ENCODE data around the gene PABPC3. TPM values are rescaled to one million over a fixed set of nuclear protein-coding genes. Genes with fewer than 3 reads are reported as not detected.

The PABPC3 gene
- total and polyA plus RNA-seq, 10 of the 15 experiments (the other 5 are each of a cell fraction or from before 2014, with no cell fraction given): 0.04 to 0.87 (median 0.28) TPM

GRCh38 chr13:25137788-25138115, 41.8 kb downstream of the PABPC3 start:
- Histone ChIP-seq H4K20me1 (ENCODE audit: control insufficient read depth, insufficient read depth) (no peaks in the 10 kb centered on the region), H3K27me3 (replicated peaks in 1 of 2; ENCODE audit: control insufficient read depth in 2 of 2, insufficient read depth in 2 of 2, low read length in 1 of 2) (no peaks in the 10 kb centered on the region; a peak in 2 of 4 replicates), H3K4me1 (ENCODE audit: control insufficient read depth, insufficient read depth, low read length) (no peaks in the 10 kb centered on the region), H3K9me3 (replicated peaks; ENCODE audit: control insufficient read depth, insufficient read depth, low read length) (no peaks in the 10 kb centered on the region), H3K79me2 (ENCODE audit: control insufficient read depth, insufficient read depth, low read length) (no peaks in the 10 kb centered on the region), H3K9ac (ENCODE audit: control insufficient read depth, insufficient read depth, low read length) (no peak overlapping the region), H3K4me3 (no peak overlapping the region), H3K4me2 (ENCODE audit: control insufficient read depth, insufficient read depth) (no peak overlapping the region), H2AFZ (ENCODE audit: control insufficient read depth, low read depth, low read length) (no peak overlapping the region), H3K36me3 (ENCODE audit: control insufficient read depth in 2 of 2, insufficient read depth in 2 of 2, low read length in 1 of 2) (no peaks in the 10 kb centered on the region), H3K27ac (ENCODE audit: control insufficient read depth, insufficient read depth) (no peak overlapping the region)
- 26% methylated on average over 3 of the region's 3 CpGs for WGBS (ENCODE audit: insufficient coverage, insufficient replicate concordance, low lambda C conversion rate, missing lambda C conversion rate)
- FAIRE-seq (no peak), ATAC-seq (no peak), DNase-seq (ENCODE audit: low read depth, low spot score) (no peak)
- in situ Hi-C loops (cut with MboI): no loop called here
- POLR2A ChIA-PET: no interaction called here
- intact Hi-C loops (cut with micrococcal nuclease; ENCODE audit: unreplicated experiment): no loop called here
- RAD21 ChIA-PET (ENCODE audit: unreplicated experiment): no interaction called here
- SMC1A ChIA-PET (ENCODE audit: uncharacterized antibody, unreplicated experiment): no interaction called here
- CTCF ChIA-PET: no interaction called here
- BruUV-seq (replicated peaks): no TSS peak
- TF ChIP-seq POLR2A (IDR thresholded peaks at IDR 0.05; ENCODE audit: low read depth, low read length) (no peak), ZBED1 (IDR thresholded peaks at IDR 0.05; ENCODE audit: borderline replicate concordance) (no peak), MXI1 (IDR thresholded peaks at IDR 0.05; ENCODE audit: low read depth, low read length) (no peak), NKRF (conservative IDR thresholded peaks at IDR 0.05) (no peak), BCL11A (IDR thresholded peaks at IDR 0.05; ENCODE audit: low read depth, low read length) (no peak), BCL3 (IDR thresholded peaks at IDR 0.05; ENCODE audit: borderline replicate concordance, insufficient read depth, low read depth, low read length, poor library complexity, severe bottlenecking) (no peak), RBBP5 (conservative IDR thresholded peaks at IDR 0.05) (no peak), ZNF217 (IDR thresholded peaks at IDR 0.05) (no peak), SUPT20H (IDR thresholded peaks at IDR 0.05; ENCODE audit: borderline replicate concordance, control insufficient read depth, low read depth, low read length) (no peak), MYC (IDR thresholded peaks at IDR 0.05; ENCODE audit: insufficient read depth, insufficient read length, insufficient replicate concordance, low read length, severe bottlenecking) (no peak), CREM (IDR thresholded peaks at IDR 0.05; ENCODE audit: low read depth) (no peak), KDM1A (IDR thresholded peaks at IDR 0.05; ENCODE audit: borderline replicate concordance) (no peak), MTA2 (IDR thresholded peaks at IDR 0.05; ENCODE audit: low read depth) (no peak), CUX1 (IDR thresholded peaks at IDR 0.05; ENCODE audit: insufficient replicate concordance, low read depth, low read length) (no peak), ESRRA (IDR thresholded peaks at IDR 0.05; ENCODE audit: low read length) (no peak), ZNF622 (IDR thresholded peaks at IDR 0.05) (no peak), PBX3 (IDR thresholded peaks at IDR 0.05; ENCODE audit: insufficient replicate concordance, low read depth, low read length) (no peak)

Measured in GM12878 (cell line).